Muscle of leg (tissue), 11 donors: ENCODE results near the gene JOSD2. TPM values are rescaled to one million over a fixed set of nuclear protein-coding genes. Genes with fewer than 3 reads are reported as not detected.

Source experiments
- DNase-seq: peaks from one replicate; pipeline ENCODE4 v3.0.0; 2013
- H3K27ac ChIP-seq: one replicate; pipeline ENCODE4 v1.5.1; 2013; ENCODE audit warnings: mild to moderate bottlenecking, low read length, control low read depth
- H3K27me3 ChIP-seq: one replicate; pipeline ENCODE4 v1.6.1; 2013; ENCODE audit warnings: low read length; ENCODE audit not compliant: control insufficient read depth, insufficient read depth
- H3K36me3 ChIP-seq: one replicate; pipeline ENCODE4 v1.6.1; 2013; ENCODE audit warnings: low read length; ENCODE audit not compliant: control insufficient read depth, insufficient read depth
- H3K4me1 ChIP-seq: one replicate; pipeline ENCODE4 v1.6.1; 2013; ENCODE audit warnings: low read length; ENCODE audit not compliant: control insufficient read depth, insufficient read depth
- H3K4me3 ChIP-seq: one replicate; pipeline ENCODE4 v1.5.1; 2013; ENCODE audit warnings: low read length, control low read depth
- H3K9me3 ChIP-seq: replicated peaks from 2 replicates; pipeline ENCODE4 v1.6.1; 2013; ENCODE audit warnings: low read depth, low read length; ENCODE audit not compliant: control insufficient read depth
- WGBS: methylation state at CpG from one replicate; pipeline ENCODE4 v1.1.5; 2013; ENCODE audit warnings: missing lambda C conversion rate; ENCODE audit not compliant: insufficient coverage; 5-methylcytosine and 5-hydroxymethylcytosine counted together
- polyA plus RNA-seq, 8 donors: library from polyadenylated mRNA; unstranded; fragments of 120-200 nt; gene quantifications; one replicate each; pipeline versions ENCODE4 v1.2.1 to v1.2.3, GENCODE V29; 2013; ENCODE audit warnings: inconsistent platforms in 1 of 8, low replicate concordance in 1 of 8; ENCODE audit not compliant: insufficient read length in 8 of 8, insufficient read depth in 1 of 8
- total RNA-seq: library from RNA; stranded (reverse); fragments of 120-200 nt; gene quantifications from one replicate; pipeline ENCODE4 v1.2.4, GENCODE V29; 2013

Gene JOSD2
- total and polyA plus RNA-seq, 9 donors = 16.2 to 31.6 (median 25.9) TPM

DNA sequence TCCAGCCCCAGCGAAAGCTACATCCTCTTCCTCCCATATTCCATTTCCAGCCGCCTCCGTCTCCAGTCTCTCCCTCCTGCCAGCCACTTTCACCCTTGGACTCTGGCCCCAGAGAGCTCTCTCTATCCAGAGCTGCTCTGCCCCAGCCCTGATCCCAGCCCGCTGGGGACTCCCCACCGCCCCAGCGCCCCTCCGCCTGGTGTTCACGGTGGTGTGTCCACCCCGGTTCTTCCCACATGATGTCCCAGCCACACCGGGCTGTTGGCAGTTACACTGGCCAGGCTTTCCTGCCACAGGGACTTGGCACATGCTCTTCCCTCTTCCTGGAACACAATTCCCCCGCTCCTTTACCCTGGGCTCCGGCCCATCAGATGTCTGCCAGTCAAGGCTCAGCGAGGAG, 46.0 kb downstream of the JOSD2 start:
- DNase-seq = no peak
- Histone ChIP-seq H3K9me3 (no peaks in the 10 kb centered on the region), H3K4me3 (no peak overlapping the region), H3K27ac (no peak overlapping the region), H3K36me3 (no peaks in the 10 kb centered on the region), H3K27me3 (peaks cover 4% of the 10 kb centered on the region), H3K4me1 (peaks cover 25% of the 10 kb centered on the region)
- 88% methylated on average over 13 of the region's 13 CpGs for WGBS

DNA sequence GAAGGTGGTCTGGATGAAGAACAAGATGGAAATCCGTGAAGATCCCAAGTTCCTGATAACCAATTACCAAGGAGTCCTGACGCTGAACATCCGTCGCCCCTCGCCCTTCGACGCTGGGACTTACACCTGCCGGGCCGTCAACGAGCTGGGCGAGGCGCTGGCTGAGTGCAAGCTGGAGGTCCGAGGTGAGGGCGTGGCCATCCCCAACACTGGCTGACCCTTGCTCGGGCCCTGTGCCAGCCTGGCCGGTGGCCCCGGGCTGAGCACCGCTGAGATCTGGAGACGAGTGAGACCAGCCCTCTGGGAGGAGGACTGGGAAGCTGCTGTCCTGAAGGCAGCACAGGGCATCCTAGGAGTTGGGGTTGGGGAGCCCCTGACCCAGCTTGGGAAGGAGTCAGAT, 46.6 kb downstream of the JOSD2 start:
- Histone ChIP-seq H3K4me1 (peaks cover 25% of the 10 kb centered on the region), H3K4me3 (no peak overlapping the region), H3K27me3 (peaks cover 4% of the 10 kb centered on the region), H3K36me3 (no peaks in the 10 kb centered on the region), H3K9me3 (no peaks in the 10 kb centered on the region), H3K27ac (no peak overlapping the region)
- 84% methylated on average over 19 of the region's 19 CpGs for WGBS
- DNase-seq = no peak

DNA sequence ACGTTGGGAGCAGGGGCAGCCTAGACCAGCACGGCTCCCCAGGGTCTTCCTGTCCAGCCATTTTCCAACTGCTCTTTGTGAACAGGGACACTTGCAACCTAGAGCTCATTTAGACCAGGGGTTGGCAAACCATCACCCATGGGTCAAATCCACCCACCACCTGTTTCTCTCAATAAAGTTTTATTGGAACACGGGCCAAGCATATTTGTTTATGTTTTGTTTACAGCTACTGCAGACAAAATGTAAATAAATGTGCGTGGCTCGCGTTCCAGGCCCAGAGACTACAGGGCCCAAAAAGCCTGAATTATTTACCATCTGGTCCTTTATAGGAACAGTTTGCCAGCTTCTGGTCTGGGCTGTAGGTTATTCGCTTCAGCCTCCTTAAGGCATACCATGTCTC, 48.0 kb downstream of the JOSD2 start:
- no peak overlapping the region for H3K27ac ChIP-seq
- 56% methylated on average over 4 of the region's 7 CpGs for WGBS
- DNase-seq = no peak
- no peaks in the 10 kb centered on the region for H3K9me3 ChIP-seq
- H3K36me3 ChIP-seq = no peaks in the 10 kb centered on the region
- H3K4me1 ChIP-seq = peaks cover 30% of the 10 kb centered on the region
- peaks cover 11% of the 10 kb centered on the region for H3K27me3 ChIP-seq
- no peak overlapping the region for H3K4me3 ChIP-seq

DNA sequence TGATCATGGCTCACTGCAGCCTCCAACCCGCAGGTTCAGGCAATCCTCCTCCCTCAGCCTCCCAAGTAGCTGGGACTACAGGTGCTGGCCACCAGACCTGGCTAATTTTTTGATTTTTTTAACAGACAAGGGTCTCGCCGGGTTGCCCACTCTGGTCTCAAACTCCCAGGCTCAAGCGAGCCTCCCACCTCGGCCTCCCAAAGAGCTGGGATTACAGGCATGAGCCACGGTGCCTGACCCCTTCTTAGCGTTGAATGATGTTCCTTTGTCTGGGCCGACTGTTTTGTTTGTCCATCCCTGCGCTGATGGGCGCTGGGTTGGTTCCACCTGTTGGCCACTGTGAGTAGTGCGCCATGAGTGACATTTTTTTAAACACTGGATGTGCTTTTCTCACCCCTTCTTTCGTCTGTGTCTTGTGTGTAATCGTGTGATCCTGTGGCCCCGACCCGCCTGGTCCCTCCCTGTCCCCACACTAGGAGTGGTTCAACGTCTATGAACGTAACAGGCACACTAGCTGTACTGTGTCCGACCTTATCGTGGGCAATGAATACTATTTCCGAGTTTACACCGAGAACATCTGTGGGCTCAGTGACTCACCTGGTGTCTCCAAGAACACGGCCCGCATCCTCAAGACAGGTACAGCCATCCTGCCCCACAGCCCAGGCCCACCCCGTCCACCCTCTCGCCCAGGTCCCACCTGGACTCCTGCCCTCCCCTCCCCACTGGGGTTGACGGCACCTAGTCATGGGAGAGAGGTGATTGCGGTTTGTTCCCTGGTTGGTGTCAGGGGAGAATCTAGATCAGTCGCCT, 49.7 kb downstream of the JOSD2 start:
- DNase-seq = peak; percentile 74
- H3K4me3 ChIP-seq = no peak overlapping the region
- H3K27me3 ChIP-seq = peaks cover 19% of the 10 kb centered on the region
- 26% methylated on average over 24 of the region's 28 CpGs for WGBS
- peaks cover 16% of the 10 kb centered on the region for H3K4me1 ChIP-seq
- H3K27ac ChIP-seq = no peak overlapping the region
- H3K36me3 ChIP-seq = no peaks in the 10 kb centered on the region
- H3K9me3 ChIP-seq = no peaks in the 10 kb centered on the region

DNA sequence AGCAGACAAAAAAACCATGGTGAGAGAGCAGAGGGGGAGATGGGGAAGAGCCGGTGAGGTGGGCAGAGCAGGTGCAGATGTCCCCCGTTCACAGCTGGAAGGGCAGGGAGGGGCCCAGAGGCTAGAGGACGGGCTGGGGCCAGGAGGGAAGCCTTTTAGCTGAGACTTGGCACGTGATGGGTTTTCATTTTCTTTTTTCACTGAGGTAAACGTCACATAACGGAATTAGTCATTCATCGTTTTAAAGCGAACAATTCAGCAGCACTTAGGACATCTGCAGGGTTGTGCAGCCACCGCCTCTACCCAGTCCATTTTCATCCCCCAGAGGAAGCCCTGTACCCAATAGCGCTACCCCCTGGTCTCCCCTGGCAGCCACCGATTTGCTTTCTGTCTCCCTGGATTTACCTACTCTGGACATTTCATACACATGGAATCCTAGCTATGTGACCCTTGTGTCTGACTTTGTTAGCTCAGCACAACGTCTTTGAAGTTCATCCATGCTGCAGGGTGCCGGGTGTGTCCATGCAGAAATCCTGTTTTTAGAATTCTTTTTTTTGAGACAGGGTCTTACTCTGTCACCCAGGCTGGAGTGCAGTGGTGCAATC, 50.7 kb downstream of the JOSD2 start:
- DNase-seq = no peak
- H3K9me3 ChIP-seq = no peaks in the 10 kb centered on the region
- peaks cover 19% of the 10 kb centered on the region for H3K27me3 ChIP-seq
- WGBS = 35% methylated on average over 13 of the region's 13 CpGs
- H3K27ac ChIP-seq = no peak overlapping the region
- no peak overlapping the region for H3K4me3 ChIP-seq
- H3K4me1 ChIP-seq = peaks cover 6% of the 10 kb centered on the region
- H3K36me3 ChIP-seq = no peaks in the 10 kb centered on the region

DNA sequence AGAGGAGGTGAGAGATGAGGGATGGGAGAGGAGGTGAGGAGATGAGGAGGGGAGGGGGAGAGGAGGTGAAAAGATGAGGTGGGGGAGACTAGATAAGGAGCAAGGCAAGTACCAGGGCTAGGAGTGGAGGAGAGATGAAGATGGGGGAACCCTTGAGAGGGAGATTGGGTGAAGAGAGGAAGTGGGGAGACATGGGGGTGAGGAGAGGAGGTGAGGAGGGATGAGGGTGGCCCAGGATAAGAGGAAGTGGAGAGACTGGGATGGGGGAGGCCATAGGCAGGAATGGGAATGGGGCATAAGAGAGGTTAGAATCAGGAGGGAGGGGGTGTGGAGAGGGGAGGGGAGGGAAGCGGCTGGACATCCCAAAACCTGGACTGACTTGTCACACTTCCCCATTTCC, 51.4 kb downstream of the JOSD2 start:
- no CpG with 5 or more reads among the region's 1 CpG for WGBS
- Histone ChIP-seq H3K4me3 (no peak overlapping the region), H3K27me3 (peaks cover 21% of the 10 kb centered on the region), H3K4me1 (peaks cover 5% of the 10 kb centered on the region), H3K36me3 (no peaks in the 10 kb centered on the region), H3K9me3 (no peaks in the 10 kb centered on the region), H3K27ac (no peak overlapping the region)
- DNase-seq = no peak

DNA sequence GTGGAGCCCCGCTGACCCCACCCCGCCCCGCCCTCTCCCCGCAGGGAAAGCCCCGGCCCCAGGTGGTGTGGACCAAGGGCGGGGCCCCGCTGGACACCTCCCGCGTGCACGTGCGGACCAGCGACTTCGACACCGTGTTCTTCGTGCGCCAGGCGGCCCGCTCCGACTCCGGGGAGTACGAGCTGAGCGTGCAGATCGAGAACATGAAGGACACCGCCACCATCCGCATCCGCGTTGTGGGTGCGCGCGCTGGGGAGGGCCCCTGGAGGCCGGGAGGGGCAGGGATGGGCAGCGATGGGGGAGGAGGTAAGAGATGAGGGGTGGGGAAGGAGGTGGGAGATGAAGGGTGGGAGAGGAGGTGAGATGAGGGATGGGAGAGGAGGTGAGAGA, 51.9 kb downstream of the JOSD2 start:
- no peak overlapping the region for H3K4me3 ChIP-seq
- DNase-seq = no peak
- no peaks in the 10 kb centered on the region for H3K9me3 ChIP-seq
- 49% methylated on average over 32 of the region's 32 CpGs for WGBS
- H3K27ac ChIP-seq = no peak overlapping the region
- peaks cover 5% of the 10 kb centered on the region for H3K4me1 ChIP-seq
- H3K36me3 ChIP-seq = no peaks in the 10 kb centered on the region
- H3K27me3 ChIP-seq = peaks cover 21% of the 10 kb centered on the region

DNA sequence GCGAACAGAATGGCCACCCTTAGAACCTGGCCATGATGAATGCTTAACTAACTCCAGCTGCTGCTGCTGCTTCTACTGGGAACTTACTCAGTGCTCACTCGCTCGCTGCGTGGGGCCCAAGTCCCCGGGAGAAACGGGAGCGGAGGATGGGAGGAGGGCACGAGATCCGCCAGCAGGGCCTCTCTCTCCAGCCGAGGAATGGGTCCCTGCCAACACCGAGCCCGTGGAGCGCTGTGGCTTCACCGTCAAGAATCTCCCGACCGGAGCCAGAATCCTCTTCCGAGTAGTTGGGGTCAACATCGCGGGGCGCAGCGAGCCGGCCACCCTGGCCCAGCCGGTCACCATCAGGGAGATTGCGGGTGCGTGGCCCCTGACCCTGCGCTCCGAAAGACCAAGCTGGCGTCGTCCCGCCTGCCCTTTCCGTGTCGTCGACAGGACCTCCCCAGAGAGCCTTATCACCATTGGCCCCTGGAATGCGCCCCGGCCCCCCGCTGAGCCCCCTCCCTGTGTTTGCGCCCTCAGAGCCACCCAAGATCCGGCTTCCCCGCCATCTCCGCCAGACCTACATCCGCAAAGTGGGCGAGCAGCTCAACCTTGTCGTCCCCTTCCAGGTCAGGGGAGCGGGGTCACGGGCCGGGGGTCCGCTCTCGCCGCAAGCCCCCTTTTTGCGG, 52.5 kb downstream of the JOSD2 start:
- WGBS = 23% methylated on average over 45 of the region's 50 CpGs
- Histone ChIP-seq H3K27me3 (peaks cover 21% of the 10 kb centered on the region), H3K9me3 (no peaks in the 10 kb centered on the region), H3K4me1 (peaks cover 5% of the 10 kb centered on the region), H3K36me3 (no peaks in the 10 kb centered on the region), H3K4me3 (no peak overlapping the region), H3K27ac (no peak overlapping the region)
- DNase-seq = no peak

DNA sequence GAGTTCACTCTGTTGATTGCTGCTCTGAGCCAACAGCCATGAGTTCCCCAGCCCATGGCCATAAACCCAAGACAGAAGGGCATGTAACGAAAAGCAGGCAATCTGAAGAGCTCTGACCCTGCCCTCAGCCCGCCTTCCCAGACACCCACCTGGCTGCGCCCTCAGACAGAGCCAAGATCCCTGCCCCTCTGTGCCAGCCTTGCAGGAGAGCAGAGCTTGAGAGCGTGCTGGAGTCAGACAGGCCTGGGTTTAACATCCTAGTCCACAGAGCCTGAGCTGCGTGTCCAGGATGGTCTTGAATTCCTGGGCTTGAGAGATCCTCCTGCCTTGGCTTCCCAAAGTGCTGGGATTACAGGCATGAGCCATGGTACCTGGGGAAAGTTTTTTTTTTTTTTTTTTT, 53.7 kb downstream of the JOSD2 start:
- H3K27me3 ChIP-seq = peaks cover 24% of the 10 kb centered on the region
- 70% methylated on average over 5 of the region's 5 CpGs for WGBS
- no peak overlapping the region for H3K4me3 ChIP-seq
- no peak overlapping the region for H3K27ac ChIP-seq
- no peak for DNase-seq
- H3K9me3 ChIP-seq = no peaks in the 10 kb centered on the region
- peaks cover 5% of the 10 kb centered on the region for H3K4me1 ChIP-seq
- H3K36me3 ChIP-seq = no peaks in the 10 kb centered on the region
